Esophagus mucosa (tissue), 1 donor: ENCODE measurements around the gene CDC26. TPM values are rescaled to one million over a fixed set of nuclear protein-coding genes. Genes with fewer than 3 reads are reported as not detected.
"Not testable (repeated sequence)": the region's sequence is repeated elsewhere in the genome, so short reads cannot be mapped to it uniquely, and the experiment has no call there.

ENCODE experiments used
- ATAC-seq: fragments of 200-7000 bp; cut with Tn5 transposase; one replicate; pipeline ENCODE4 v1.9.1; 2020
- total RNA-seq: library from RNA; stranded (reverse); gene quantifications from one replicate; pipeline ENCODE4 v1.2.4, GENCODE V29; 2023
- donor health status: DM: yes; HTN: yes; CAD: no.

CDC26 gene
- total RNA-seq, 1 donor from 2014 or later, result 15.3 TPM

- ATAC-seq, result no peak
These were observed 18.0 kb upstream of the CDC26 start for GRCh38 chr9:113293285-113293878.

GRCh38 chr9:113290052-113290607 lies 14.8 kb upstream of the CDC26 start:
- peak; percentile 76 for ATAC-seq

- no peak for ATAC-seq
These were observed 13.7 kb upstream of the CDC26 start for GRCh38 chr9:113289091-113289490.

GRCh38 chr9:113281356-113281755 lies 6.0 kb upstream of the CDC26 start:
- peak; percentile 31 for ATAC-seq

GRCh38 chr9:113278840-113279239 lies 3.5 kb upstream of the CDC26 start:
- no peak for ATAC-seq

- ATAC-seq, result peak; percentile 58
These were observed 757 bp downstream of the CDC26 start for GRCh38 chr9:113274474-113275156.

- ATAC-seq, result no peak
These were observed 5.5 kb downstream of the CDC26 start for GRCh38 chr9:113269871-113270270.

- no peak for ATAC-seq
These were observed 6.0 kb downstream of the CDC26 start for GRCh38 chr9:113269355-113269754.

- ATAC-seq, result no peak
These were observed 7.3 kb downstream of the CDC26 start for GRCh38 chr9:113267911-113268566.

- ATAC-seq, result no peak
These were observed 9.2 kb downstream of the CDC26 start for GRCh38 chr9:113266174-113266573.

- ATAC-seq, result no peak
These were observed 13.3 kb downstream of the CDC26 start for GRCh38 chr9:113261917-113262671.

GRCh38 chr9:113258282-113258681 lies 17.1 kb downstream of the CDC26 start:
- ATAC-seq, result no peak

GRCh38 chr9:113257863-113258262 lies 17.5 kb downstream of the CDC26 start:
- ATAC-seq, result no peak

- ATAC-seq, result no peak
These were observed 19.9 kb downstream of the CDC26 start for GRCh38 chr9:113255438-113255837.

- no peak for ATAC-seq
These were observed 20.4 kb downstream of the CDC26 start for GRCh38 chr9:113254991-113255390.

- no peak for ATAC-seq
These were observed 24.6 kb downstream of the CDC26 start for GRCh38 chr9:113250807-113251206.

GRCh38 chr9:113249661-113250060 lies 25.7 kb downstream of the CDC26 start:
- not testable (repeated sequence) for ATAC-seq

GRCh38 chr9:113247640-113248039 lies 27.7 kb downstream of the CDC26 start:
- no peak for ATAC-seq

GRCh38 chr9:113246928-113247327 lies 28.4 kb downstream of the CDC26 start:
- ATAC-seq, result no peak

GRCh38 chr9:113245894-113246293 lies 29.5 kb downstream of the CDC26 start:
- no peak for ATAC-seq

GRCh38 chr9:113244556-113244955 lies 30.8 kb downstream of the CDC26 start:
- ATAC-seq, result no peak

- ATAC-seq, result peak; percentile 77
These were observed 34.2 kb downstream of the CDC26 start for GRCh38 chr9:113241161-113241560.

- ATAC-seq, result no peak
These were observed 36.5 kb downstream of the CDC26 start for GRCh38 chr9:113238859-113239232.
